HL-60 (cell line): ENCODE results near the gene VAT1L.

Experiments
- DNase-seq, 2 experiments: peaks; one replicate each; pipeline ENCODE4 v3.0.0-alpha.2; 2010 to 2020; ENCODE audit warnings: low read depth in 1 of 2, low spot score in 1 of 2
- H3K27ac ChIP-seq: fragments of 250-450 bp; sonication (Bioruptor Pico); replicated peaks from 2 replicates; pipeline ENCODE4 v1.5.1; 2020; ENCODE audit warnings: mild to moderate bottlenecking, moderate library complexity
- H3K27me3 ChIP-seq: fragments of 250-450 bp; sonication (Bioruptor Pico); 2 replicates; pipeline ENCODE4 v1.5.1; 2021; ENCODE audit warnings: mild to moderate bottlenecking, moderate library complexity; ENCODE audit not compliant: insufficient read depth, poor library complexity, severe bottlenecking
- H3K4me3 ChIP-seq: replicated peaks from 2 replicates; pipeline ENCODE4 v1.5.1; 2011; ENCODE audit warnings: mild to moderate bottlenecking, control low read depth, low read length; ENCODE audit not compliant: insufficient read depth
- CTCF ChIP-seq: IDR thresholded peaks from one replicate; pipeline ENCODE4 v1.5.1; 2011; ENCODE audit warnings: low read length, control low read depth, inconsistent platforms; ENCODE audit not compliant: insufficient read depth
- GABPA ChIP-seq: IDR thresholded peaks from 2 replicates; pipeline ENCODE4 v1.6.1; 2012; ENCODE audit warnings: low read depth
- POLR2AphosphoS5 ChIP-seq: IDR thresholded peaks from 2 replicates; pipeline ENCODE4 v1.6.1; 2012; ENCODE audit warnings: low read depth
- REST ChIP-seq: IDR thresholded peaks from 2 replicates; pipeline ENCODE4 v1.6.1; 2012; ENCODE audit warnings: low read depth; ENCODE audit not compliant: insufficient replicate concordance
- SPI1 ChIP-seq: IDR thresholded peaks from 2 replicates; pipeline ENCODE4 v1.6.1; 2012; ENCODE audit warnings: low read depth, mild to moderate bottlenecking, borderline replicate concordance

VAT1L gene

GRCh38 chr16:77895962-77896361 lies 107.6 kb downstream of the VAT1L start:
- Histone ChIP-seq H3K27me3 (no peaks in the 10 kb centered on the region), H3K27ac (no peak overlapping the region), H3K4me3 (no peak overlapping the region)
- TF ChIP-seq GABPA (no peak), CTCF (no peak), POLR2AphosphoS5 (no peak), REST (no peak), SPI1 (no peak)
- no peak for DNase-seq

- Histone ChIP-seq H3K4me3 (no peak overlapping the region), H3K27me3 (no peaks in the 10 kb centered on the region), H3K27ac (no peak overlapping the region)
- DNase-seq: no peak
- no peak for TF ChIP-seq POLR2AphosphoS5
- TF ChIP-seq SPI1: no peak
- TF ChIP-seq CTCF: no peak
- no peak for TF ChIP-seq REST
- TF ChIP-seq GABPA: no peak
Measured at GRCh38 chr16:77896415-77897128, 108.2 kb downstream of the VAT1L start.

- DNase-seq: peak in 1 of 2 experiments; percentile 16
- Histone ChIP-seq H3K27me3 (no peaks in the 10 kb centered on the region), H3K27ac (no peak overlapping the region), H3K4me3 (no peak overlapping the region)
- TF ChIP-seq SPI1 (no peak), GABPA (no peak), REST (no peak)
Measured at GRCh38 chr16:77897129-77897437, 108.7 kb downstream of the VAT1L start.
